K562 (cell line): ENCODE measurements around the gene CCDC61. TPM values are rescaled to one million over a fixed set of nuclear protein-coding genes. Genes with fewer than 3 reads are reported as not detected.

Experiments used
- E2F6 ChIP-seq, 2 experiments: IDR thresholded peaks; 2 replicates each; pipeline ENCODE4 v1.6.1; 2011; ENCODE audit warnings: borderline replicate concordance in 1 of 2, control low read depth in 1 of 2, low read depth in 1 of 2, low read length in 1 of 2, mild to moderate bottlenecking in 1 of 2, mixed read lengths in 1 of 2, moderate library complexity in 1 of 2; ENCODE audit not compliant: insufficient read depth in 1 of 2, insufficient read length in 1 of 2, poor library complexity in 1 of 2, severe bottlenecking in 1 of 2; ENCODE audit errors: extremely low read depth in 1 of 2
- ESRRA ChIP-seq: fragments of 450-650 bp; IDR thresholded peaks from 2 replicates; pipeline ENCODE4 v1.6.1; 2014; ENCODE audit warnings: low read depth, mild to moderate bottlenecking, moderate library complexity, borderline replicate concordance
- GABPB1 ChIP-seq: sonication (generic); formaldehyde crosslinking; IDR thresholded peaks from 2 replicates; pipeline ENCODE4 v1.8.0; 2022; ENCODE audit warnings: mild to moderate bottlenecking, missing genetic modification reagents
- HMG20A ChIP-seq: fragments of 450-650 bp; formaldehyde crosslinking; conservative IDR thresholded peaks from 2 replicates; pipeline ENCODE4 v1.4.0; 2020; ENCODE audit warnings: mild to moderate bottlenecking, mixed read lengths
- JUND ChIP-seq, 2 experiments: IDR thresholded peaks; 2 replicates in 1 of 2; 3 replicates in 1 of 2; pipeline ENCODE4 v1.6.1; 2011; ENCODE audit warnings: borderline replicate concordance in 2 of 2, low read depth in 2 of 2, low read length in 2 of 2, improper control_type of control experiment in 1 of 2, missing biosample characterization in 1 of 2, missing genetic modification characterization in 1 of 2, missing genetic modification reagents in 1 of 2
- KLF6 ChIP-seq: fragments of 250-450 bp; sonication (Bioruptor Pico); IDR thresholded peaks from 2 replicates; pipeline ENCODE4 v1.4.0; 2020; ENCODE audit warnings: mild to moderate bottlenecking, moderate library complexity, borderline replicate concordance
- NFYB ChIP-seq: IDR thresholded peaks from 2 replicates; pipeline ENCODE4 v1.6.1; 2011; ENCODE audit warnings: mild to moderate bottlenecking, moderate library complexity; ENCODE audit not compliant: insufficient read length; ENCODE audit errors: extremely low read depth
- POLR2G ChIP-seq: fragments of 200-400 bp; formaldehyde crosslinking; IDR thresholded peaks from 2 replicates; pipeline ENCODE4 v1.6.1; 2017; ENCODE audit warnings: low read depth, mild to moderate bottlenecking, antibody characterized with exemption, low read length, moderate library complexity
- POLR3A ChIP-seq: IDR thresholded peaks from 2 replicates; pipeline ENCODE4 v1.6.1; 2011; ENCODE audit warnings: borderline replicate concordance, mild to moderate bottlenecking, moderate library complexity; ENCODE audit not compliant: insufficient read length, insufficient read depth; ENCODE audit errors: extremely low read depth
- SNRNP70 ChIP-seq: fragments of 200-400 bp; formaldehyde crosslinking; optimal IDR thresholded peaks from 2 replicates; pipeline ENCODE3; 2017; ENCODE audit warnings: low read depth, low read length
- SP1 ChIP-seq: sonication (generic); formaldehyde crosslinking; IDR thresholded peaks from 2 replicates; pipeline ENCODE4 v1.8.1; 2022; ENCODE audit warnings: mild to moderate bottlenecking, missing genetic modification reagents
- SREBF1 ChIP-seq: fragments of 150-350 bp; IDR thresholded peaks from 2 replicates; pipeline ENCODE4 v1.6.1; 2014; ENCODE audit warnings: antibody characterized with exemption, low read depth, low read length, borderline replicate concordance
- THAP12 ChIP-seq: fragments of 250-450 bp; sonication (Bioruptor Pico); IDR thresholded peaks from 2 replicates; pipeline ENCODE4 v1.9.0; 2021; ENCODE audit warnings: mild to moderate bottlenecking, inconsistent platforms
- TRIM28 ChIP-seq: fragments of 450-650 bp; IDR thresholded peaks from 2 replicates; pipeline ENCODE4 v1.6.1; 2017
- ZNF184 ChIP-seq: sonication (generic); formaldehyde crosslinking; IDR thresholded peaks from 2 replicates; pipeline ENCODE4 v1.5.0; 2020; ENCODE audit warnings: missing genetic modification reagents
- ZNF408 ChIP-seq: fragments of 250-450 bp; sonication (Bioruptor Pico); IDR thresholded peaks from 2 replicates; pipeline ENCODE4 v1.4.0; 2020; ENCODE audit warnings: low read depth, mild to moderate bottlenecking, moderate library complexity
- ZNF41 ChIP-seq: fragments of 250-450 bp; sonication (Bioruptor Pico); conservative IDR thresholded peaks from 2 replicates; pipeline ENCODE4 v1.4.0; 2020; ENCODE audit warnings: mild to moderate bottlenecking
- ZNF583 ChIP-seq: fragments of 250-450 bp; sonication (Bioruptor Pico); IDR thresholded peaks from 2 replicates; pipeline ENCODE4 v1.4.0; 2020
- ZNF75A ChIP-seq: fragments of 450-650 bp; formaldehyde crosslinking; IDR thresholded peaks from 2 replicates; pipeline ENCODE4 v1.4.0; 2020; ENCODE audit warnings: mild to moderate bottlenecking
- ZNF766 ChIP-seq: fragments of 200-800 bp; sonication (Bioruptor generic); conservative IDR thresholded peaks from 2 replicates; pipeline ENCODE4 v1.6.1; 2016; ENCODE audit warnings: missing genetic modification characterization, missing compliant biosample characterization
- polyA plus RNA-seq, 8 experiments: library from polyadenylated mRNA; depleted of rRNA in 4 of 8; stranded (reverse) in 5 of 8; unstranded in 3 of 8; fragments of >200 nt; fragmentation: Nextera tagmentation in 2 of 8; fragmentation: Illumina TruSeq in 1 of 8; extraction: Ambion mirVana in 2 of 8; extraction: Trizol in 1 of 8; gene quantifications; 2 replicates each; pipeline versions ENCODE4 v1.2.1 to v1.2.3, GENCODE V29; 2011 to 2014; ENCODE audit warnings: inconsistent platforms in 1 of 8, missing spikeins in 1 of 8
- total RNA-seq, 7 experiments: library from RNA; depleted of rRNA in 6 of 7; stranded (reverse); fragments of >200 nt in 6 of 7; fragmentation: Illumina TruSeq in 2 of 7; extraction: Trizol in 2 of 7; gene quantifications; 2 replicates each; pipeline versions ENCODE4 v1.2.1 to v1.2.3, GENCODE V29; 2011 to 2021; ENCODE audit warnings: low replicate concordance in 1 of 7
- TF ChIP-seq, protein P1 (sequence below): sonication (generic); formaldehyde crosslinking; IDR thresholded peaks from 2 replicates; pipeline ENCODE4 v1.8.1; 2023; ENCODE audit warnings: mild to moderate bottlenecking, missing genetic modification reagents
- TF ChIP-seq, protein P2 (sequence below): fragments of 250-450 bp; sonication (Bioruptor Pico); IDR thresholded peaks from 2 replicates; pipeline ENCODE4 v1.8.0; 2022; ENCODE audit warnings: moderate library complexity, mild to moderate bottlenecking, inconsistent platforms

CCDC61 gene
- total and polyA plus RNA-seq, 9 of the 15 experiments (the other 6 are each of a cell fraction or from before 2014, with no cell fraction given): 0.07 to 27.0 (median 10.3) TPM

- TF ChIP-seq HMG20A (no peak), GABPB1 (CRISPR knock-in tag) (peak; percentile 77; the same call in 1 of the 2 replicates), ZNF583 (peak; percentile 40; the same call in 1 of the 2 replicates), JUND (IDR thresholded peaks at IDR 0.05; ENCODE audit: borderline replicate concordance, low read depth, low read length) (peak; percentile 22; the same call in 1 of the 2 replicates), JUND (tag; IDR thresholded peaks at IDR 0.05; ENCODE audit: borderline replicate concordance, low read depth, low read length) (no peak), ZNF408 (CRISPR knock-in tag) (no peak), POLR3A (no peak), ZNF184 (CRISPR knock-in tag) (no peak), KLF6 (CRISPR knock-in tag) (0 out of 2 replicates have a peak, but pooled peaks have one; percentile 28), ZNF41 (no peak), ZNF75A (CRISPR knock-in tag) (no peak), E2F6 (IDR thresholded peaks at IDR 0.05; ENCODE audit: borderline replicate concordance in 1 of 2, extremely low read depth in 1 of 2, insufficient read depth in 1 of 2, insufficient read length in 1 of 2, low read depth in 1 of 2, low read length in 1 of 2, poor library complexity in 1 of 2, severe bottlenecking in 1 of 2) (peak in 1 of 2 experiments; percentile 28), THAP12 (CRISPR knock-in tag) (peak; percentile 63; the same call in 1 of the 2 replicates), ESRRA (peak; percentile 19; the same call in 1 of the 2 replicates), ZNF766 (peak; percentile 68; the same call in 1 of the 2 replicates), SP1 (peak; percentile 97), POLR2G (peak; percentile 95), TRIM28 (no peak), NFYB (peak; percentile 88), SNRNP70 (no peak), SREBF1 (no peak)
- TF ChIP-seq, protein P1, sequence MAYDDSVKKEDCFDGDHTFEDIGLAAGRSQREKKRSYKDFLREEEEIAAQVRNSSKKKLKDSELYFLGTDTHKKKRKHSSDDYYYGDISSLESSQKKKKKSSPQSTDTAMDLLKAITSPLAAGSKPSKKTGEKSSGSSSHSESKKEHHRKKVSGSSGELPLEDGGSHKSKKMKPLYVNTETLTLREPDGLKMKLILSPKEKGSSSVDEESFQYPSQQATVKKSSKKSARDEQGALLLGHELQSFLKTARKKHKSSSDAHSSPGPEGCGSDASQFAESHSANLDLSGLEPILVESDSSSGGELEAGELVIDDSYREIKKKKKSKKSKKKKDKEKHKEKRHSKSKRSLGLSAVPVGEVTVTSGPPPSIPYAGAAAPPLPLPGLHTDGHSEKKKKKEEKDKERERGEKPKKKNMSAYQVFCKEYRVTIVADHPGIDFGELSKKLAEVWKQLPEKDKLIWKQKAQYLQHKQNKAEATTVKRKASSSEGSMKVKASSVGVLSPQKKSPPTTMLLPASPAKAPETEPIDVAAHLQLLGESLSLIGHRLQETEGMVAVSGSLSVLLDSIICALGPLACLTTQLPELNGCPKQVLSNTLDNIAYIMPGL: no peak
- TF ChIP-seq, protein P2, sequence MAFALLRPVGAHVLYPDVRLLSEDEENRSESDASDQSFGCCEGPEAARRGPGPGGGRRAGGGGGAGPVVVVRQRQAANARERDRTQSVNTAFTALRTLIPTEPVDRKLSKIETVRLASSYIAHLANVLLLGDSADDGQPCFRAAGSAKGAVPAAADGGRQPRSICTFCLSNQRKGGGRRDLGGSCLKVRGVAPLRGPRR: no peak
Measured at GRCh38 chr19:45994998-45995714, at the start of gene CCDC61 (continued).
